NCI-H345 treated with DMSO at 0.1 percent for 48 hours (cell line): ENCODE results near the gene GJA10.

Experiments
- DNase-seq: peaks from one replicate; lab custom pipeline; 2025; ENCODE audit not compliant: unreplicated experiment; lab: John Stamatoyannopoulos, UW

Gene GJA10

GRCh38 chr6:89917216-89917615, 22.9 kb downstream of the GJA10 start:
- DNase-seq, result no peak

- DNase-seq, result no peak
Measured at GRCh38 chr6:89917801-89918366, 23.6 kb downstream of the GJA10 start.

- DNase-seq, result no peak
Measured at GRCh38 chr6:89921197-89921596, 26.9 kb downstream of the GJA10 start.

GRCh38 chr6:89921691-89922090, 27.4 kb downstream of the GJA10 start:
- DNase-seq, result no peak

GRCh38 chr6:89924231-89924630, 30.0 kb downstream of the GJA10 start:
- DNase-seq, result no peak

- DNase-seq, result no peak
Measured at GRCh38 chr6:89925826-89926225, 31.6 kb downstream of the GJA10 start.

- DNase-seq, result no peak
Measured at GRCh38 chr6:89927264-89927663, 33.0 kb downstream of the GJA10 start.

GRCh38 chr6:89927791-89928550, 33.7 kb downstream of the GJA10 start:
- no peak for DNase-seq

- no peak for DNase-seq
Measured at GRCh38 chr6:89928604-89929003, 34.3 kb downstream of the GJA10 start.

- no peak for DNase-seq
Measured at GRCh38 chr6:89930789-89931188, 36.5 kb downstream of the GJA10 start.

GRCh38 chr6:89932245-89932802, 38.1 kb downstream of the GJA10 start:
- DNase-seq, result no peak

- DNase-seq, result no peak
Measured at GRCh38 chr6:89934685-89935366, 40.6 kb downstream of the GJA10 start.

- no peak for DNase-seq
Measured at GRCh38 chr6:89936177-89936576, 41.9 kb downstream of the GJA10 start.

GRCh38 chr6:89938014-89938413, 43.7 kb downstream of the GJA10 start:
- DNase-seq, result no peak

GRCh38 chr6:89939144-89939543, 44.9 kb downstream of the GJA10 start:
- no peak for DNase-seq

GRCh38 chr6:89940225-89941027, 46.2 kb downstream of the GJA10 start:
- DNase-seq, result peak; percentile 82

GRCh38 chr6:89941031-89941762, 46.9 kb downstream of the GJA10 start:
- peak; percentile 62 for DNase-seq

GRCh38 chr6:89941763-89942497, 47.7 kb downstream of the GJA10 start:
- no peak for DNase-seq

- no peak for DNase-seq
Measured at GRCh38 chr6:89942601-89943000, 48.3 kb downstream of the GJA10 start.
